Stomach (tissue), 4 donors: ENCODE data around the gene CLDN11.

Experiments used
- CTCF ChIP-seq, 7 experiments: fragments of 450-650 bp in 4 of 7; fragments of 200-600 bp in 3 of 7; sonication (generic) in 3 of 7; IDR thresholded peaks; one replicate each; pipeline ENCODE4 v1.5.1; 2016 to 2019; ENCODE audit warnings: antibody characterized with exemption in 7 of 7, control low read depth in 2 of 7, mild to moderate bottlenecking in 1 of 7
- POLR2A ChIP-seq, 4 donors: fragments of 450-650 bp; IDR thresholded peaks; one replicate each; pipeline ENCODE4 v1.6.1; 2016; ENCODE audit warnings: antibody characterized with exemption in 4 of 4, control low read depth in 2 of 4, mild to moderate bottlenecking in 1 of 4, moderate library complexity in 1 of 4

- TF ChIP-seq POLR2A (IDR thresholded peaks at IDR 0.05), result no peak
- TF ChIP-seq CTCF (IDR thresholded peaks at IDR 0.05), result no peak
Observed at GRCh38 chr3:170467571-170468147, 49.0 kb downstream of the CLDN11 start.
